Subcutaneous abdominal adipose tissue (tissue), 5 donors: ENCODE data around the gene POLD1.

Experiments used
- H3K27ac ChIP-seq: one replicate; pipeline ENCODE4 v1.7.0; 2013; ENCODE audit warnings: low read depth, mild to moderate bottlenecking, inconsistent platforms, low read length, moderate library complexity
- H3K27me3 ChIP-seq, 5 donors: one replicate each; pipeline ENCODE4 v1.7.0; 2013; ENCODE audit warnings: low read length in 5 of 5, inconsistent platforms in 1 of 5; ENCODE audit not compliant: control insufficient read depth in 5 of 5, insufficient read depth in 4 of 5
- H3K36me3 ChIP-seq, 5 donors: one replicate each; pipeline ENCODE4 v1.7.0; 2013; ENCODE audit warnings: low read length in 5 of 5; ENCODE audit not compliant: control insufficient read depth in 5 of 5, insufficient read depth in 5 of 5
- H3K4me1 ChIP-seq, 5 donors: one replicate each; pipeline ENCODE4 v1.7.0; 2013; ENCODE audit warnings: low read length in 5 of 5, mild to moderate bottlenecking in 3 of 5, moderate library complexity in 1 of 5; ENCODE audit not compliant: control insufficient read depth in 5 of 5, insufficient read depth in 5 of 5
- H3K4me3 ChIP-seq, 5 donors: one replicate each; pipeline ENCODE4 v1.7.0; 2013; ENCODE audit warnings: low read length in 5 of 5, low read depth in 1 of 5
- H3K9ac ChIP-seq, 5 donors: one replicate each; pipeline ENCODE4 v1.7.0; 2013; ENCODE audit warnings: low read length in 5 of 5, mild to moderate bottlenecking in 4 of 5, moderate library complexity in 3 of 5
- H3K9me3 ChIP-seq, 5 donors: one replicate each; pipeline ENCODE4 v1.7.0; 2013; ENCODE audit warnings: low read length in 5 of 5; ENCODE audit not compliant: control insufficient read depth in 5 of 5
- donor health status: healthy.
- donor health status: healthy.
- donor health status: healthy.
- donor health status: healthy.
- donor health status: healthy.

The POLD1 gene

DNA sequence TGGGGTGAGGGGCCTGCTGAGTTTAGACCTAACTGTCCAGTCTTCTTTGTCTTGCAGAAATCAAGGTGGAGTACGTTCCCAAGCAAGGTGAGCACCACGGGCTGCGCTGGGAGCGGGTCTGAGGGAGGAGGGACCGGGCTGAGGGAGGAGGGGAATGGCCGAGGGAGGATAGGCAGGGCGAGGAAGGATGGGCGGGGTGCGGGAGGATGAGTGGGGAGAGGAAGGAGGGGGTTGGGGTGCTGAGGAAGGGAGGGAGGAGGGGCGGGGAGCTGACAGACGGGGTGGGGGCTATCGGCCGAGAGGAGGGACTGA lies 67.0 kb downstream of the POLD1 start:
- Histone ChIP-seq H3K9me3 (peaks cover 0 to 5% (median 3%) of the 10 kb centered on the region in 5 donors), H3K4me3 (no peak overlapping the region), H3K36me3 (no peaks in the 10 kb centered on the region), H3K27ac (no peak overlapping the region), H3K4me1 (no peaks in the 10 kb centered on the region), H3K27me3 (peaks cover 8 to 15% (median 9%) of the 10 kb centered on the region in 5 donors), H3K9ac (no peak overlapping the region)

DNA sequence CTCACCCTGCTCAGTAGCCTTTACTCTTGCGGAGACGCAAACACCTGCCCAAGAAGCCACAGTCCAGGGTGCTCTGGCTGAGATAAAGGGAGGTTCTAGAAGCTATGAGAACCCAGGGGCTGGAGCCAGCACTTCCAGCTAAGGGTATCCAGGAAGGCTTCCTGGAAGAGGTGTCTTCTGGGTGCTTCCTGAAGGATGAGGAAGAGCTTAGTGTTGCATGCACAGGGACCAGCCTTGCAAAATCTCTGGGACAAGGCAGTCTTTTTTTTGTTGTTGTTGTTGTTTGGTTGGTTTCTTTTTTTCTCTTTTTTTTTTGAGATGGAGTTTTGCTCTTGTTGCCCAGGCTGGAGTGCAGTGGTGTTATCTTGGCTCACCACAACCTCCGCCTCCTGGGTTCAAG lies 69.1 kb downstream of the POLD1 start:
- no peaks in the 10 kb centered on the region for H3K4me1 ChIP-seq
- H3K4me3 ChIP-seq: no peak overlapping the region

DNA sequence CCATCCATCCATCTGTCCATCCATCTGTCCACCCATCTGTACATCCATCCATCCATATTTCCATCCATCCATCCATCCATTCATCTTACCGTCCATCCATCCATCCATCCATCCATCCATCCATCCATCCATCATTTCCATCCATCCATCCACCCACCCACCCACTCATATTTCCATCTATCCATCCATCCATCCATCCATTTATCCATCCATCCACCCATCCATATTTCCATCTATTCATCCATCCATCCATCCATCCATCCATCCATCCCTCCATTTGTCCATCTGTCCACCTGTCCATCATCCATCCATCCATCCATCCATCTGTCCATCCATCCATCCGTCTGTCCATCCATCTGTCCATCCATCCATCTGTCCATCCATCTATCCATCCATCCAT lies 71.8 kb downstream of the POLD1 start:
- Histone ChIP-seq H3K27me3 (peaks cover 25 to 31% (median 29%) of the 10 kb centered on the region in 5 donors), H3K36me3 (no peaks in the 10 kb centered on the region), H3K27ac (no peak overlapping the region), H3K9me3 (no peaks in the 10 kb centered on the region), H3K9ac (no peak overlapping the region), H3K4me1 (no peaks in the 10 kb centered on the region), H3K4me3 (no peak overlapping the region)

More for the DNA sequence above, 69.1 kb downstream of the POLD1 start:
- H3K9me3 ChIP-seq: peaks cover 0 to 1% (median under 1%) of the 10 kb centered on the region in 5 donors
- H3K27ac ChIP-seq: no peak overlapping the region
- H3K9ac ChIP-seq: no peak overlapping the region
- no peaks in the 10 kb centered on the region for H3K36me3 ChIP-seq
- H3K27me3 ChIP-seq: peaks cover 17 to 23% (median 18%) of the 10 kb centered on the region in 5 donors

DNA sequence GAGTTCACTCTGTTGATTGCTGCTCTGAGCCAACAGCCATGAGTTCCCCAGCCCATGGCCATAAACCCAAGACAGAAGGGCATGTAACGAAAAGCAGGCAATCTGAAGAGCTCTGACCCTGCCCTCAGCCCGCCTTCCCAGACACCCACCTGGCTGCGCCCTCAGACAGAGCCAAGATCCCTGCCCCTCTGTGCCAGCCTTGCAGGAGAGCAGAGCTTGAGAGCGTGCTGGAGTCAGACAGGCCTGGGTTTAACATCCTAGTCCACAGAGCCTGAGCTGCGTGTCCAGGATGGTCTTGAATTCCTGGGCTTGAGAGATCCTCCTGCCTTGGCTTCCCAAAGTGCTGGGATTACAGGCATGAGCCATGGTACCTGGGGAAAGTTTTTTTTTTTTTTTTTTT lies 73.2 kb downstream of the POLD1 start:
- no peaks in the 10 kb centered on the region for H3K9me3 ChIP-seq
- H3K9ac ChIP-seq: no peak overlapping the region
- no peak overlapping the region for H3K27ac ChIP-seq
- H3K36me3 ChIP-seq: no peaks in the 10 kb centered on the region
- H3K4me1 ChIP-seq: no peaks in the 10 kb centered on the region
- peaks cover 25 to 35% (median 32%) of the 10 kb centered on the region in 5 donors for H3K27me3 ChIP-seq
- H3K4me3 ChIP-seq: no peak overlapping the region

DNA sequence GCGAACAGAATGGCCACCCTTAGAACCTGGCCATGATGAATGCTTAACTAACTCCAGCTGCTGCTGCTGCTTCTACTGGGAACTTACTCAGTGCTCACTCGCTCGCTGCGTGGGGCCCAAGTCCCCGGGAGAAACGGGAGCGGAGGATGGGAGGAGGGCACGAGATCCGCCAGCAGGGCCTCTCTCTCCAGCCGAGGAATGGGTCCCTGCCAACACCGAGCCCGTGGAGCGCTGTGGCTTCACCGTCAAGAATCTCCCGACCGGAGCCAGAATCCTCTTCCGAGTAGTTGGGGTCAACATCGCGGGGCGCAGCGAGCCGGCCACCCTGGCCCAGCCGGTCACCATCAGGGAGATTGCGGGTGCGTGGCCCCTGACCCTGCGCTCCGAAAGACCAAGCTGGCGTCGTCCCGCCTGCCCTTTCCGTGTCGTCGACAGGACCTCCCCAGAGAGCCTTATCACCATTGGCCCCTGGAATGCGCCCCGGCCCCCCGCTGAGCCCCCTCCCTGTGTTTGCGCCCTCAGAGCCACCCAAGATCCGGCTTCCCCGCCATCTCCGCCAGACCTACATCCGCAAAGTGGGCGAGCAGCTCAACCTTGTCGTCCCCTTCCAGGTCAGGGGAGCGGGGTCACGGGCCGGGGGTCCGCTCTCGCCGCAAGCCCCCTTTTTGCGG lies 74.4 kb downstream of the POLD1 start:
- no peak overlapping the region for H3K4me3 ChIP-seq

DNA sequence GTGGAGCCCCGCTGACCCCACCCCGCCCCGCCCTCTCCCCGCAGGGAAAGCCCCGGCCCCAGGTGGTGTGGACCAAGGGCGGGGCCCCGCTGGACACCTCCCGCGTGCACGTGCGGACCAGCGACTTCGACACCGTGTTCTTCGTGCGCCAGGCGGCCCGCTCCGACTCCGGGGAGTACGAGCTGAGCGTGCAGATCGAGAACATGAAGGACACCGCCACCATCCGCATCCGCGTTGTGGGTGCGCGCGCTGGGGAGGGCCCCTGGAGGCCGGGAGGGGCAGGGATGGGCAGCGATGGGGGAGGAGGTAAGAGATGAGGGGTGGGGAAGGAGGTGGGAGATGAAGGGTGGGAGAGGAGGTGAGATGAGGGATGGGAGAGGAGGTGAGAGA lies 74.9 kb downstream of the POLD1 start:
- no peaks in the 10 kb centered on the region for H3K36me3 ChIP-seq
- no peak overlapping the region for H3K4me3 ChIP-seq
- no peaks in the 10 kb centered on the region for H3K4me1 ChIP-seq
- H3K27me3 ChIP-seq: peaks cover 25 to 35% (median 32%) of the 10 kb centered on the region in 5 donors
- no peak overlapping the region for H3K27ac ChIP-seq
- H3K9me3 ChIP-seq: no peaks in the 10 kb centered on the region
- no peak overlapping the region for H3K9ac ChIP-seq

More for the DNA sequence above, 74.4 kb downstream of the POLD1 start:
- no peak overlapping the region for H3K9ac ChIP-seq
- H3K27ac ChIP-seq: no peak overlapping the region
- H3K9me3 ChIP-seq: no peaks in the 10 kb centered on the region
- no peaks in the 10 kb centered on the region for H3K4me1 ChIP-seq
- peaks cover 25 to 35% (median 32%) of the 10 kb centered on the region in 5 donors for H3K27me3 ChIP-seq
- H3K36me3 ChIP-seq: no peaks in the 10 kb centered on the region

DNA sequence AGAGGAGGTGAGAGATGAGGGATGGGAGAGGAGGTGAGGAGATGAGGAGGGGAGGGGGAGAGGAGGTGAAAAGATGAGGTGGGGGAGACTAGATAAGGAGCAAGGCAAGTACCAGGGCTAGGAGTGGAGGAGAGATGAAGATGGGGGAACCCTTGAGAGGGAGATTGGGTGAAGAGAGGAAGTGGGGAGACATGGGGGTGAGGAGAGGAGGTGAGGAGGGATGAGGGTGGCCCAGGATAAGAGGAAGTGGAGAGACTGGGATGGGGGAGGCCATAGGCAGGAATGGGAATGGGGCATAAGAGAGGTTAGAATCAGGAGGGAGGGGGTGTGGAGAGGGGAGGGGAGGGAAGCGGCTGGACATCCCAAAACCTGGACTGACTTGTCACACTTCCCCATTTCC lies 75.5 kb downstream of the POLD1 start:
- Histone ChIP-seq H3K27me3 (peaks cover 25 to 38% (median 34%) of the 10 kb centered on the region in 5 donors), H3K36me3 (no peaks in the 10 kb centered on the region), H3K9me3 (no peaks in the 10 kb centered on the region), H3K4me1 (no peaks in the 10 kb centered on the region), H3K27ac (no peak overlapping the region), H3K4me3 (no peak overlapping the region), H3K9ac (no peak overlapping the region)

DNA sequence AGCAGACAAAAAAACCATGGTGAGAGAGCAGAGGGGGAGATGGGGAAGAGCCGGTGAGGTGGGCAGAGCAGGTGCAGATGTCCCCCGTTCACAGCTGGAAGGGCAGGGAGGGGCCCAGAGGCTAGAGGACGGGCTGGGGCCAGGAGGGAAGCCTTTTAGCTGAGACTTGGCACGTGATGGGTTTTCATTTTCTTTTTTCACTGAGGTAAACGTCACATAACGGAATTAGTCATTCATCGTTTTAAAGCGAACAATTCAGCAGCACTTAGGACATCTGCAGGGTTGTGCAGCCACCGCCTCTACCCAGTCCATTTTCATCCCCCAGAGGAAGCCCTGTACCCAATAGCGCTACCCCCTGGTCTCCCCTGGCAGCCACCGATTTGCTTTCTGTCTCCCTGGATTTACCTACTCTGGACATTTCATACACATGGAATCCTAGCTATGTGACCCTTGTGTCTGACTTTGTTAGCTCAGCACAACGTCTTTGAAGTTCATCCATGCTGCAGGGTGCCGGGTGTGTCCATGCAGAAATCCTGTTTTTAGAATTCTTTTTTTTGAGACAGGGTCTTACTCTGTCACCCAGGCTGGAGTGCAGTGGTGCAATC lies 76.1 kb downstream of the POLD1 start:
- H3K9ac ChIP-seq: no peak overlapping the region
- H3K36me3 ChIP-seq: no peaks in the 10 kb centered on the region
- H3K27ac ChIP-seq: no peak overlapping the region
- no peaks in the 10 kb centered on the region for H3K9me3 ChIP-seq
- no peak overlapping the region for H3K4me3 ChIP-seq
- H3K27me3 ChIP-seq: peaks cover 25 to 41% (median 37%) of the 10 kb centered on the region in 5 donors
- H3K4me1 ChIP-seq: no peaks in the 10 kb centered on the region

DNA sequence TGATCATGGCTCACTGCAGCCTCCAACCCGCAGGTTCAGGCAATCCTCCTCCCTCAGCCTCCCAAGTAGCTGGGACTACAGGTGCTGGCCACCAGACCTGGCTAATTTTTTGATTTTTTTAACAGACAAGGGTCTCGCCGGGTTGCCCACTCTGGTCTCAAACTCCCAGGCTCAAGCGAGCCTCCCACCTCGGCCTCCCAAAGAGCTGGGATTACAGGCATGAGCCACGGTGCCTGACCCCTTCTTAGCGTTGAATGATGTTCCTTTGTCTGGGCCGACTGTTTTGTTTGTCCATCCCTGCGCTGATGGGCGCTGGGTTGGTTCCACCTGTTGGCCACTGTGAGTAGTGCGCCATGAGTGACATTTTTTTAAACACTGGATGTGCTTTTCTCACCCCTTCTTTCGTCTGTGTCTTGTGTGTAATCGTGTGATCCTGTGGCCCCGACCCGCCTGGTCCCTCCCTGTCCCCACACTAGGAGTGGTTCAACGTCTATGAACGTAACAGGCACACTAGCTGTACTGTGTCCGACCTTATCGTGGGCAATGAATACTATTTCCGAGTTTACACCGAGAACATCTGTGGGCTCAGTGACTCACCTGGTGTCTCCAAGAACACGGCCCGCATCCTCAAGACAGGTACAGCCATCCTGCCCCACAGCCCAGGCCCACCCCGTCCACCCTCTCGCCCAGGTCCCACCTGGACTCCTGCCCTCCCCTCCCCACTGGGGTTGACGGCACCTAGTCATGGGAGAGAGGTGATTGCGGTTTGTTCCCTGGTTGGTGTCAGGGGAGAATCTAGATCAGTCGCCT lies 77.1 kb downstream of the POLD1 start:
- no peak overlapping the region for H3K9ac ChIP-seq
- H3K4me3 ChIP-seq: no peak overlapping the region
- peaks cover 28 to 41% (median 37%) of the 10 kb centered on the region in 5 donors for H3K27me3 ChIP-seq
- no peaks in the 10 kb centered on the region for H3K9me3 ChIP-seq
- no peaks in the 10 kb centered on the region for H3K4me1 ChIP-seq
- H3K36me3 ChIP-seq: no peaks in the 10 kb centered on the region
- H3K27ac ChIP-seq: no peak overlapping the region

DNA sequence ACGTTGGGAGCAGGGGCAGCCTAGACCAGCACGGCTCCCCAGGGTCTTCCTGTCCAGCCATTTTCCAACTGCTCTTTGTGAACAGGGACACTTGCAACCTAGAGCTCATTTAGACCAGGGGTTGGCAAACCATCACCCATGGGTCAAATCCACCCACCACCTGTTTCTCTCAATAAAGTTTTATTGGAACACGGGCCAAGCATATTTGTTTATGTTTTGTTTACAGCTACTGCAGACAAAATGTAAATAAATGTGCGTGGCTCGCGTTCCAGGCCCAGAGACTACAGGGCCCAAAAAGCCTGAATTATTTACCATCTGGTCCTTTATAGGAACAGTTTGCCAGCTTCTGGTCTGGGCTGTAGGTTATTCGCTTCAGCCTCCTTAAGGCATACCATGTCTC lies 78.8 kb downstream of the POLD1 start:
- Histone ChIP-seq H3K27me3 (peaks cover 20 to 35% (median 32%) of the 10 kb centered on the region in 5 donors), H3K4me1 (no peaks in the 10 kb centered on the region), H3K36me3 (no peaks in the 10 kb centered on the region), H3K27ac (no peak overlapping the region), H3K9me3 (no peaks in the 10 kb centered on the region), H3K4me3 (no peak overlapping the region), H3K9ac (no peak overlapping the region)
